SK-MEL-5 (cell line): ENCODE results near the gene RAPGEF2. TPM values are rescaled to one million over a fixed set of nuclear protein-coding genes. Genes with fewer than 3 reads are reported as not detected.

Experiments used
- DNase-seq: peaks from one replicate; pipeline ENCODE4 v3.0.0-alpha.2; 2016; ENCODE audit warnings: low read depth, low spot score
- in situ Hi-C: cut with HindIII; loops from 2 replicates; pipeline ENCODE4 v1.10.0; 2016; ENCODE audit warnings: low sequenced_read_pairs, high pct_unique_total_duplicates, low pct_unique_long_range_greater_than_20kb
- total RNA-seq: library from RNA; depleted of rRNA; stranded (reverse); fragments of >200 nt; shearing (Covaris generic); gene quantifications from 2 replicates; pipeline ENCODE4 v1.2.3, GENCODE V29; 2014

RAPGEF2 gene
- total RNA-seq, 1 experiment from 2014 or later = 27.5 TPM

DNA sequence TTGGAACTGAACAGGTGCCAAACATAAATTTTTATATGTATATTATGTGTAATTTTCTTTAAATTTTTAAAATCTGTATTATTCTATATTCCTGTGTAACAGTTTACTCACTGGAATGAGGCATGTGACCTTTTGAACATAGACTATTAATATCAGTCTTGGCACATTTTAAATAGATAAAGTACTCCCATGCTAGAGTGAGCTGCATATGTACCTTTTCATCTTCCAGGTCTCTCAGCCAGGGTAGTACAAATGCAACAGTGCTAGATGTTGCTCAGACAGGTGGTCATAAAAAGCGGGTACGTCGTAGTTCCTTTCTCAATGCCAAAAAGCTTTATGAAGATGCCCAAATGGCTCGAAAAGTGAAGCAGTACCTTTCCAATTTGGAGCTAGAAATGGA, 242.0 kb downstream of the RAPGEF2 start:
- no peak for DNase-seq
- in situ Hi-C loops = no loop called here

GRCh38 chr4:159346681-159347080, 243.8 kb downstream of the RAPGEF2 start:
- in situ Hi-C loops = no loop called here
- no peak for DNase-seq

GRCh38 chr4:159347813-159348212, 244.9 kb downstream of the RAPGEF2 start:
- in situ Hi-C loops = no loop called here
- DNase-seq = no peak

- in situ Hi-C loops = no loop called here
Measured at GRCh38 chr4:159349332-159349731, 246.5 kb downstream of the RAPGEF2 start.

DNA sequence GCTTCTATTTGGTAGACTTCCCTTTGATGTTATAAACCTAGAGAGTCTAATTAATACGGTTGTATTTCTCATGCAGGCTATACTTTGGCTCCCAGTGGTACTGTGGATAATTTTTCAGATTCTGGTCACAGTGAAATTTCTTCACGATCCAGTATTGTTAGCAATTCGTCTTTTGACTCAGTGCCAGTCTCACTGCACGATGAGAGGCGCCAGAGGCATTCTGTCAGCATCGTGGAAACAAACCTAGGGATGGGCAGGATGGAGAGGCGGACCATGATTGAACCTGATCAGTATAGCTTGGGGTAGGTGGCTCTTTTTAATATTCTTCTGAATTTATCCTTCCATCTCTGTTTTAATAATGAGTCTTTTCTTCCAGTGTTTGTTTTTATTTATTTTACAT, 249.7 kb downstream of the RAPGEF2 start:
- in situ Hi-C loops = no loop called here
- DNase-seq = no peak

More at GRCh38 chr4:159349332-159349731, 246.5 kb downstream of the RAPGEF2 start:
- no peak for DNase-seq

DNA sequence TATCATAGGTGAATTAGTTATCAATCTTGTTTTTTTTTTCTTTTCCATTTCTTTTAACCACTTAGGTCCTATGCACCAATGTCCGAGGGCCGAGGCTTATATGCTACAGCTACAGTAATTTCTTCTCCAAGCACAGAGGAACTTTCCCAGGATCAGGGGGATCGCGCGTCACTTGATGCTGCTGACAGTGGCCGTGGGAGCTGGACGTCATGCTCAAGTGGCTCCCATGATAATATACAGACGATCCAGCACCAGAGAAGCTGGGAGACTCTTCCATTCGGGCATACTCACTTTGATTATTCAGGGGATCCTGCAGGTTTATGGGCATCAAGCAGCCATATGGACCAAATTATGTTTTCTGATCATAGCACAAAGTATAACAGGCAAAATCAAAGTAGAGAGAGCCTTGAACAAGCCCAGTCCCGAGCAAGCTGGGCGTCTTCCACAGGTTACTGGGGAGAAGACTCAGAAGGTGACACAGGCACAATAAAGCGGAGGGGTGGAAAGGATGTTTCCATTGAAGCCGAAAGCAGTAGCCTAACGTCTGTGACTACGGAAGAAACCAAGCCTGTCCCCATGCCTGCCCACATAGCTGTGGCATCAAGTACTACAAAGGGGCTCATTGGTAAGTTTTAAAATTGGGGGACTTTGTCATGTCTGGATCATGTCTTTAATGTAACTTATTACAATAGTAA, 250.7 kb downstream of the RAPGEF2 start:
- in situ Hi-C loops = no loop called here

DNA sequence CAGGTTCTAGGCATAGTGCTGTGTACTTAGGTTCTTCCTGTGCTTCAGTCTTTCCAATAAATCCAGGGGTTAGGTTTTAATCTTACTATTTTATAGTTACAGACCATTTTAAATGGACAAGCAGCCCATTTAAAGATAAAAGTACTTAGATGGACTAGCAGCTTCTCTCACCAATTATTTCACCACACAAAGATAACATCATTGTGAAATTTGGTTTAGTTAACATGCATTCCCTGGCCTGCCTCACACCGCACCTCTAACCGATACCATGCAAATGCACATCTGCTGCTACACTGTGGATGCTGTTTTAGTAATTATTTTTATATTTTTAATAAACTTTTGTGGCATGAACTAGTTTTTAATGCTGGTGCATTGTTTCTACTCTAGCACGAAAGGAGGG, 252.6 kb downstream of the RAPGEF2 start:
- in situ Hi-C loops = no loop called here
- no peak for DNase-seq

More for the DNA sequence above, 250.7 kb downstream of the RAPGEF2 start:
- DNase-seq = no peak

DNA sequence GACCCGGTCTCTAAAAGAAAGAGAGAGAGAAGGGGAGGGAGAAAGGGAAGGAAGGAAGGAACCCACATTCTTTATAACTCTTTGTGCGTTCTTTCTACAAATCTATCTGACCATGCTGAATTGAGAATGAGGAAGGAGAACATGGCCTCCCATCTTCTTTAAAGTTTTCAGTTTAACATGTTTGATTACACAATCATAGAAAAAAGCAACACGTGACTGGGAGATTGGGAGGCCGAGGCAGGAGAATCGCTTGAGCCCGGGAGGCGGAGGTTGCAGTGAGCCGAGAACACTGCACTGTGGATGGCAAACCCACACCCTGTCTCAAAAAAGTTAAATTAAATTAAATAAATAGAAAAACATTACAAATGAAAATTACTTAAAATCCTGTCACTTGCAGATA, 254.5 kb downstream of the RAPGEF2 start:
- in situ Hi-C loops = no loop called here

GRCh38 chr4:159358226-159358625, 255.3 kb downstream of the RAPGEF2 start:
- in situ Hi-C loops = no loop called here
- no peak for DNase-seq

More for the DNA sequence above, 254.5 kb downstream of the RAPGEF2 start:
- DNase-seq = no peak

DNA sequence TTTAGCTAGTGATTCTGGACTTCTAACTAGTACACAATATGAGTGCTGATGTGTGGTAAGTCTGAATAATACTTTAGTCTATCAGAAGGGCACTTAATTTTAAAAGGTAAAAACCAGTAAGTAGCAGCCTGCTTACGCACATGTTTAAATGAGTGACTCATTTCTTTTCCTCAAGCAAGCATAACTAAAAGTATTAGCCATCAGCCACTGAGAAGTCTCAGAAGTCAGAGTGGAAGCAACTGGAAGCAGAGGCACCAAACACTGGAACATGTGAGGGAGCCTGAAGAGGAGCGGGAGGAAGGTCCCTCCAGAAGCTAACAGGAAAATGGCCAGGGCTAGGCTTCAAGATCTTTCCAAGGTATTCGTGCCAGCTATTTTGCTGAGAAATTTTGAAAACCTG, 257.7 kb downstream of the RAPGEF2 start:
- DNase-seq = no peak
- in situ Hi-C loops = no loop called here

DNA sequence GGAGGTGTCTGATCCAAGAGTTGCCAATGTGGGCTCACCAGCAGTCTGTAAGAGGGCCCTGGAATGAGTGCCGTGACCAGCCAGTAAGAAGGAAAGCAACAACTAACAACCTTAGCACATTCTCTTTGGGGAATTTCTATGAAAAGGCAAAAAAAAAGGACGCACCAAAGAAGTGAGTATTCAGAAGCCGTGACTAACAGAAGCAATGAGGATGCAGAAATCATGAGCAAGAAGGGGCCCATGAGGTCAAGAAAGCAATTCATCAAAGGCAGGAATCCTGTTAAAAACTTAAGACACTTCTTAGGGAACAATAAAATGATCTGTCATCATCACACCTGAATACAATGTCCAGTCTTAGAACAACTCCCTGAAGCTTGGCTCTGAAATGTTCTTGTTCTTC, 260.5 kb downstream of the RAPGEF2 start:
- in situ Hi-C loops = no loop called here
- DNase-seq = no peak

- in situ Hi-C loops = no loop called here
- no peak for DNase-seq
Measured at GRCh38 chr4:159366966-159367780, 264.3 kb downstream of the RAPGEF2 start.

DNA sequence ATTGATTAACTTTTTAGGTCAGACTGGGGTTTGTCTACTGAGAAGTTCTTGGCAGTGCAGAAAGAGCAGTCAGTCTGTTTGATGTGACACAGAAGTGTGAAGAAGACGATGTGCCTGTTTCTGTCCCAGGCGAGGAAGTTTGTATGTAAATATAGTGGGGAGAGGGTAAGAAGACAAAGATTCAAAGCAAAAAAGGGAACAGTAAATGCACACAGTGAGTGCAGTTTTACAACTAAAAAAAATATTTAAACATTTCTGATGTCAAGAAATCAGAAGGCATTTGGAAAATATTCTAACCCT, 264.9 kb downstream of the RAPGEF2 start:
- no peak for DNase-seq
- in situ Hi-C loops = no loop called here

- in situ Hi-C loops = no loop called here
- no peak for DNase-seq
Measured at GRCh38 chr4:159368320-159368719, 265.4 kb downstream of the RAPGEF2 start.

GRCh38 chr4:159369256-159369655, 266.4 kb downstream of the RAPGEF2 start:
- in situ Hi-C loops = no loop called here
- DNase-seq = no peak

GRCh38 chr4:159370286-159370685, 267.4 kb downstream of the RAPGEF2 start:
- peak; percentile 11 for DNase-seq
- in situ Hi-C loops = no loop called here

- no peak for DNase-seq
- in situ Hi-C loops = no loop called here
Measured at GRCh38 chr4:159374749-159375530, 272.1 kb downstream of the RAPGEF2 start.

DNA sequence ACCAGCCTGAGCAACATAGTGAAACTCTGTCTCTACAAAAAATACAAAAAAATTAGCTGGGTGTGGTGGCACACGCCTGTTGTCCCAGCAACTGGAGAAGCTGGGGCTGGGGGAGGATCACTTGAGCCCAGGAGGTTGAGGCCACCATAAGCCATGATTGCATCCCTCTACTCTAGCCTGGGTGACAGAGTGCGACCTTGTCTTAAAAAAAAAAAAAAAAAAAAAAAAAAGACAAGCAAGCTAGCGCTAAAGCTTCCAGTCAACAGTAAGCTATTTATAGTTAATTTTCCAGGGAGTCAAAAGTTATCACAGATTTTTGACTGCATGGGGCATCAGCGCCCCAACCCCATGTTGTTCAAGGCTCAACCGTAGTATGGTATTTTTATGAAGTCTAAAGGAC, 273.4 kb downstream of the RAPGEF2 start:
- DNase-seq = no peak
- in situ Hi-C loops = no loop called here
